NCI-H2227 (cell line): Measurements from ENCODE around the gene USP28.
"Not testable (repeated sequence)": the region's sequence is repeated elsewhere in the genome, so short reads cannot be mapped to it uniquely, and the experiment has no call there.

Source experiments
- DNase-seq: peaks from one replicate; lab custom pipeline; 2025; ENCODE audit not compliant: unreplicated experiment; lab: John Stamatoyannopoulos, UW

The USP28 gene

DNA sequence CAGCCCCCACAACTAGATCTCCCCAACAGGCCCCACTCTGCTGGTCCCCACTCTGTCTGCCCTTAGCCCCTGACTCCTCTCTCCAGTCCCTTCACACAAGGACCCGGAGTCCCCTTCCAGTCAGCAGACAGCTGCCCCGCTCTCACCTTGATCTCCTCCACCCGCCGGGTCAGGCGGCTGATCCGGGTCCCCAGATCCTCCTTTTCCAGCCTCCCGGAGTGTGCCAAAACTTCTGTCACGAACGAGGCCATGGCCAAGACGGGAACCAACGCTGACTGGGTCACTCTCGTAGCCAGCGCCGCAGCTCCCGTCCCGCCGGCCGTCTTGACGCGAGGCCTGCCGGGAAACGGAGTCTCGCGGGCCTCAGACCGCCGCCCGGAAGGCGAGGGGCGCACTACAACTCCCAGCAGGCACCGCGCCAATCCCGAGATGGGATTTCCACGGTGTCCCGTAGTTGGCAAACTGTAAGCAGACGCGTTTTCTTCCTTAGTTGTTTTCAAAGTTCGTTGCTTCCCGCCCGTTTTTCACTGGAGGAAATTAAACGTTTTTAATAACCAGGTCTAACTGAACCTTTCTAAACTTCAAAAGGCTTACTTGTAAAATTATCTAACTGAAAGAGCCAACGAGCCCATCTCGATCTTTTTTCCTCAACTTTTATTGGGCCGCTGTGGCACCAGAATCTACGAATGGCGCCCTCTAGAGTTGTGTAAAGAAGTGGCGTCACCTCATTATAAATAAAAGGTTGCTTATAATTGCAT is 101.8 kb downstream of the USP28 start, which contains the start of gene ZW10:
TSS of gene ZW10 (minus strand) at position 277 of the 758 bp plus-strand sequence. CDS start at position 251, 26 bp downstream.
- peak; percentile 94 for DNase-seq

DNA sequence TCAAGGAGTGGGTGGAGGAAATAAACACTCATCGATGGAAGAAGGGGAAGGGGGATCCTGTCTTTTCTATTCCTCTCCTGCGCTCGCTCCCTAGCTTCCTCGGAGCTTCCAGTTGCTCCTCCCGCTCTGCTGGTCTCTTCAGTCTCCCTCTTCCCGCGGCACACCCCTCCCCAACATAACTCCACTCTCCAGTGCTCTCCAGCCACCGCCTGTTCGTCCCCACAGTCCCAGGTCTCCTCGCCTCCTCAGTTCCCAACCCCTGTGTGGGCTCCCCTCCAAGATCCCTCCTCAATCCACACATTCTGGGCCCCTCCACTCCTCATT is 102.3 kb downstream of the USP28 start:
- DNase-seq, result peak; percentile 16

DNA sequence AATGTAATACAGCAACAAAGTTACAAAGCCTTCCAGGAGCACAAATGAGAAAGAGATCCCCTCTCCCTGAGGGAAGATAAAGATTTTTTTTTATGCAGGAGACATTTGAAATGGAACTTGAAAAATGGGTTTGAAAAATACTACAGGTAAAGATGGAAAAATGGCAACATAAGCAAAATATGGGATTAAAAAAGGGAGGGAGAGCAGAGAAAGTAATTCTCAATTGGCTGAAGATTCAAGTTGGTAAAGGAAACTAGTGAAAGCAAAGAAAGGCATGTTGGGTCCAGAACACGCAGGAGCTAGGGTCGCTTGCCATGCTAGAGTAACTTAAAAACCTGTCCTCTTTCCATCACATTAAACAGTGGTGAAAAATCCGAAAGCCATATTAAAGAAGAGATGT is 103.4 kb downstream of the USP28 start:
- DNase-seq, result no peak

DNA sequence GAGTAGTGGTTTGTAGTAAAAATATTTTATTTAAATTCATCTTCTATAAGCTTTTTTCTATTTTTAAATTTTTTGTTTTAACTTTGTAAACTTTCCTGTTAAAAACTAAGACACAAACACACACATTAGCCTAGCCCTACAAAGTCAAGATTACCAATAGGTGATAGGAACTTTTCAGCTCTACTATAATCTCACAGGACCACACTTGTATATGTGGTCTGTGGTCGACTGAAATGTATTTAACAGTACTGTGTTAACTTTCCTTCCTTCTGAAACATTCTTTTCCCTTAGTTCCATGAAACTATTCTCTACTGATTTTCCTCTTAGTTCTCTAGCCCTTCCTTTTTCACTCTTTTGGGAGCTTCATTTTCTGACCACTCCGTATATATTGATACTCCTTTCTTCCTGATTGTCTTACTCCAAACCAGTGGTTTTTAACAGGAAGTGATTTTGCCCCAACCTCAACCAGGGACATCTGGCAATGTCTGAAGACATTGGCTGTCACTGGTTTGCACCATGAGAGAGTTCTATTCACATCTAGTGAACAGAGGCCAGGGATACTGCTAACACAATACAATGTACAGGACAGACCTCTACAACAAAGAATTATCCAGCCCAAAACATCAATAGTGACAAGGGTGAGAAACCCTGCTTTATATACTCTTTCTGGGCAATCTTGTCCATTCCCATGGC is 110.7 kb downstream of the USP28 start:
- no peak for DNase-seq

DNA sequence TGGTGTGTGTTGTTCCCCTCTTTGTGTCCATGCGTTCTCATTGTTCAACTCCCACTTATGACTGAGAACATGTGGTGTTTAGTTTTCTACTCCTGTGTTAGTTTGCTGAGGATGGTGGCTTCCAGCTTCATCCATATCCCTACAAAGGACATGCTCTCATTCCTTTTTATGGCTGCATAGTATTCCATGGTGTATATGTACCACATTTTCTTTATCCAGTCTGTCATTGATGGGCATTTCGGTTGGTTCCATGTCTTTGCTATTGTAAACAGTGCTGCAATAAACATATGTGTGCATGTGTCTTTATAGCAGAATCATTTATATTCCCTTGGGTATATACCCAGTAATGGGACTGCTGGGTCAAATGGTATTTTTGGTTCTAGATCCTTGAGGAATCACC is 112.3 kb downstream of the USP28 start:
- DNase-seq, result not testable (repeated sequence)

DNA sequence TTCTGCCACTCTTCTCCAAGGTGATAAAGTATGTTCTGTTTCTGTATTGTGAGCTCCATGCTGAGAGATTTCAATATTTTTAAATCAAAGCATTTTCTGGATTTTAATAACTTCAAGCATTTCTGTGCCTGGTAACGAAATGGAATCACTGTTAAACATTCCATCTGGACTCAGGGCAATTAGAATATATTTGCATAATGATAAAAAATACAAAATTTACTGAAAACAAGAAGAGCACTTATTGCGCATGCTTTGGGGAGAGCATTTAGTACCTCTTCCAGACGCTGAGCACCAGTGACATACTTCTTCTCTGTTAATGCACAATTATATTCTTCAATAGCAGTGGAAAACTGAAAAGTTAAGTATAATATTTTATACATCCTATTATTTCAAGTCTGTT is 115.1 kb downstream of the USP28 start:
- no peak for DNase-seq

DNA sequence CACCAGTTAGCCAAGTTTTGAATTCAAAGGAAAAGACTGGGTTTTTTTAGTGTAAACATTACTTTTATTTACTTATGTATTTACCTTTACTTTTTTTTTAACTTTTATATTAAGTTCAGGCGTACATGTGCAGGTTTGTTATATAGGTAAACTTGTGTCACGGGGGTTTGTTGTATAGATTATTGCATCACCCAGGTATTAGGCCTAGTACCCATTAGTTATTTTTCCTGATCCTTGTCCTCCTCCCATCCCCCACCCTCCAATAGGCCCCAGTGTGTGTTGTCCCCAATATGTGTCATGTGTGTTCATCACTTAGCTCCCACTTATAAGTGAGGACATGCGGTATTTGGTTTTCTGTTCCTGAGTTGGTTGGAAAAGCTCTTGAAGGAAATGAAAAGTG is 122.4 kb downstream of the USP28 start:
- no peak for DNase-seq
